ENCODE results near the gene PLK5.
A peak's percentile ranks its signal among the peaks of the same experiment; 100 is the strongest.
"Not testable (repeated sequence)": the region's sequence is repeated elsewhere in the genome, so short reads cannot be mapped to it uniquely, and the experiment has no call there.

Gene PLK5

GRCh38 chr19:1523412-1524286 is at the start of gene PLK5:
PLK5 (plus strand) TSS chr19:1524077; CDS start chr19:1526997, 2,920 bp downstream.
- no peak for DNase-seq

- no peak for DNase-seq
These were observed 49.0 kb upstream of the PLK5 start for GRCh38 chr19:1474765-1475351.

- DNase-seq = no peak
These were observed 48.0 kb upstream of the PLK5 start for GRCh38 chr19:1475751-1476437.

- not testable (repeated sequence) for DNase-seq
These were observed 46.8 kb upstream of the PLK5 start for GRCh38 chr19:1477056-1477455.

GRCh38 chr19:1478934-1479707 is 44.8 kb upstream of the PLK5 start, which contains the start of gene C19orf25:
C19orf25 (minus strand) TSS chr19:1479215; CDS start chr19:1478903, 312 bp downstream.
- peak; percentile 98 for DNase-seq

- DNase-seq = no peak
These were observed 42.5 kb upstream of the PLK5 start for GRCh38 chr19:1481224-1481892.

- DNase-seq = no peak
These were observed 42.0 kb upstream of the PLK5 start for GRCh38 chr19:1481893-1482360.

- DNase-seq = no peak
These were observed 41.3 kb upstream of the PLK5 start for GRCh38 chr19:1482361-1483130.

GRCh38 chr19:1483131-1483978 is 40.5 kb upstream of the PLK5 start:
- DNase-seq = no peak

- DNase-seq = no peak
These were observed 39.9 kb upstream of the PLK5 start for GRCh38 chr19:1483979-1484428.

- DNase-seq = no peak
These were observed 36.9 kb upstream of the PLK5 start for GRCh38 chr19:1486720-1487575.

- no peak for DNase-seq
These were observed 36.1 kb upstream of the PLK5 start for GRCh38 chr19:1487576-1488281.

GRCh38 chr19:1488282-1488601 is 35.6 kb upstream of the PLK5 start:
- no peak for DNase-seq

- no peak for DNase-seq
These were observed 34.2 kb upstream of the PLK5 start for GRCh38 chr19:1489463-1490310.

- DNase-seq = peak; percentile 98
These were observed 33.4 kb upstream of the PLK5 start, which contains the start of gene PCSK4 for GRCh38 chr19:1490311-1491113. PCSK4 (minus strand) TSS chr19:1490350; CDS start chr19:1490346, 4 bp downstream.

- DNase-seq = no peak
These were observed 32.6 kb upstream of the PLK5 start, which contains the start of gene REEP6 for GRCh38 chr19:1491114-1491848. REEP6 (plus strand) TSS chr19:1491181; CDS start chr19:1491270, 89 bp downstream.
